Measurements from ENCODE around the gene APOL3.
"Not testable (repeated sequence)": the region's sequence is repeated elsewhere in the genome, so short reads cannot be mapped to it uniquely, and the experiment has no call there.

The APOL3 gene

GRCh38 chr22:36100134-36100824 is 60.3 kb downstream of the APOL3 start:
- DNase-seq = no peak

GRCh38 chr22:36099561-36099960 is 61.0 kb downstream of the APOL3 start:
- not testable (repeated sequence) for DNase-seq

- DNase-seq = no peak
Observed at GRCh38 chr22:36097880-36098279, 62.7 kb downstream of the APOL3 start.

- not testable (repeated sequence) for DNase-seq
Observed at GRCh38 chr22:36090772-36091171, 69.8 kb downstream of the APOL3 start.
